Vagina (tissue), 2 donors: ENCODE measurements around the gene ADGRL3.

Source experiments
- CTCF ChIP-seq, 3 experiments: fragments of 450-650 bp in 2 of 3; fragments of 200-600 bp in 1 of 3; sonication (generic) in 1 of 3; IDR thresholded peaks; one replicate each; pipeline ENCODE4 v1.5.1; 2017 to 2019; ENCODE audit warnings: antibody characterized with exemption in 3 of 3, mild to moderate bottlenecking in 2 of 3, moderate library complexity in 2 of 3
- POLR2A ChIP-seq, 2 donors: fragments of 450-650 bp; IDR thresholded peaks; one replicate each; pipeline ENCODE4 v1.6.1; 2017; ENCODE audit warnings: antibody characterized with exemption in 2 of 2, mild to moderate bottlenecking in 2 of 2, moderate library complexity in 2 of 2
- POLR2AphosphoS5 ChIP-seq, 2 donors: sonication (generic); formaldehyde crosslinking; IDR thresholded peaks; one replicate each; pipeline ENCODE4 v1.9.0; 2017; ENCODE audit warnings: antibody characterized with exemption in 2 of 2, mild to moderate bottlenecking in 2 of 2, low read depth in 1 of 2; ENCODE audit not compliant: insufficient read depth in 1 of 2

GRCh38 chr4:61752617-61753016 lies 552.5 kb downstream of the ADGRL3 start:
- TF ChIP-seq CTCF (IDR thresholded peaks at IDR 0.05) (no peak), POLR2AphosphoS5 (IDR thresholded peaks at IDR 0.05; ENCODE audit: insufficient read depth in 1 of 2, low read depth in 1 of 2) (no peak), POLR2A (IDR thresholded peaks at IDR 0.05) (no peak)
